Kidney (tissue), 14 donors: Measurements from ENCODE around the gene MED6. TPM values are rescaled to one million over a fixed set of nuclear protein-coding genes. Genes with fewer than 3 reads are reported as not detected.

Experiments
- DNase-seq, 5 donors: peaks; one replicate each; pipeline ENCODE4 v3.0.0-alpha.2; 2013 to 2020
- FAIRE-seq: peaks from 2 replicates; lab custom pipeline; 2012; peaks lifted over from hg19 to GRCh38; lab: Jason Lieb, UNC
- H3K27ac ChIP-seq, 2 donors: one replicate each; pipeline ENCODE4 v1.7.0; 2013; ENCODE audit warnings: low read depth in 2 of 2, low read length in 2 of 2, inconsistent platforms in 1 of 2
- H3K27me3 ChIP-seq: one replicate; pipeline ENCODE4 v1.7.1; 2013; ENCODE audit warnings: low read length, inconsistent platforms; ENCODE audit not compliant: control insufficient read depth, insufficient read depth
- H3K36me3 ChIP-seq, 3 donors: one replicate each; pipeline versions ENCODE4 v1.7.0 to v1.7.1; 2013; ENCODE audit warnings: low read length in 3 of 3, control low read depth in 1 of 3, inconsistent platforms in 1 of 3; ENCODE audit not compliant: insufficient read depth in 3 of 3, control insufficient read depth in 2 of 3
- H3K4me1 ChIP-seq, 3 donors: one replicate each; pipeline versions ENCODE4 v1.7.0 to v1.7.1; 2013; ENCODE audit warnings: low read length in 3 of 3, inconsistent platforms in 1 of 3, low read depth in 1 of 3; ENCODE audit not compliant: control insufficient read depth in 2 of 3, insufficient read depth in 2 of 3
- H3K4me3 ChIP-seq, 3 donors: one replicate each; pipeline versions ENCODE4 v1.7.0 to v1.8.1; 2013; ENCODE audit warnings: low read length in 3 of 3, control low read depth in 1 of 3, inconsistent platforms in 1 of 3
- H3K9ac ChIP-seq, 3 donors: one replicate each; pipeline versions ENCODE4 v1.7.0 to v1.7.1; 2013; ENCODE audit warnings: low read length in 3 of 3, control low read depth in 1 of 3, inconsistent platforms in 1 of 3
- H3K9me3 ChIP-seq, 3 donors: one replicate each; pipeline versions ENCODE4 v1.7.0 to v1.7.1; 2013; ENCODE audit warnings: low read length in 3 of 3, control low read depth in 1 of 3, inconsistent platforms in 1 of 3; ENCODE audit not compliant: control insufficient read depth in 2 of 3, insufficient read depth in 1 of 3
- CTCF ChIP-seq: IDR thresholded peaks from 3 replicates; pipeline ENCODE4 v1.5.1; 2012; ENCODE audit warnings: mild to moderate bottlenecking, moderate library complexity, borderline replicate concordance; ENCODE audit not compliant: insufficient read depth; ENCODE audit errors: extremely low read depth
- intact Hi-C: fragments of 100-400 bp; cut with DNase I; formaldehyde crosslinking; loops from one replicate; pipeline ENCODE4 v1.11.1; 2022
- polyA plus RNA-seq: library from polyadenylated mRNA; stranded (reverse); fragments of 350-450 nt; fragmentation: Illumina TruSeq; extraction: RNeasy Lipid Tissue Mini Kit (QIAGEN cat#74804); gene quantifications from one replicate; pipeline ENCODE4 v1.2.3, GENCODE V29; 2014; ENCODE audit warnings: low read depth, low replicate concordance; ENCODE audit not compliant: insufficient read depth
- total RNA-seq: library from RNA; stranded (reverse); fragmentation: NEBNext Ultra II Directional; extraction: Animal tissue kit (Norgen Biotek cat#: 25700); gene quantifications from one replicate; pipeline ENCODE4 v1.2.1, GENCODE V29; 2021
- donor health status: control.
- donor health status: control.
- donor health status: control.
- donor health status: control.
- donor health status: control.
- donor health status: DM: yes; HTN: yes; CAD: no.
- donor health status: Normal renal cell carcinoma (clear cell type).

Gene MED6
- total and polyA plus RNA-seq, 2 donors from 2014 or later, result 12.2 to 33.0 TPM

DNA sequence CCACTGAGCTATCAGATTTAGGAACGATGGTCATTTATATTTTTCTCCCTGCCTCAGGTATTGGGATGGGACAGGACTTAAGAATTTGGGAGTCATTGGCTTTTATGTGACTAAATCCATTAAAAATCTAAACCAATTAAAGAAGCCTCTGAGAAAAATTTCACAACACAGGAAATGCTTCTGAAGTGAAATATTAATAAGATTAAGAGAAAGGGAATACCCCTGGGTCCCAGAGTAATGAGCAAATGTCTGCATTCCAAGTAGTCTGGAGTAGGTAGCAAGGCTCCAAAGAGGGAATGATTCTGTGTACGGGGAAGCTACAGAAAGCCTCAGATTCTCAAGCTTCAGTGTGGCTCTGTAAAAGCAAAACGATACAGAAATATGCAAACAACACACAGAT lies 707 bp upstream of the MED6 start:
- TF ChIP-seq CTCF, result no peak
- intact Hi-C loops, result no loop called here
- H3K4me3 ChIP-seq, result peak overlapping the region; percentile 58 to 75 (median 75)
- DNase-seq (peak in 1 of 5 donors; percentile 30), FAIRE-seq (no peak)
- H3K4me1 ChIP-seq, result peaks cover 0 to 16% (median 6%) of the 10 kb centered on the region in 3 donors
- H3K27ac ChIP-seq, result no peak overlapping the region
- no peaks in the 10 kb centered on the region for H3K27me3 ChIP-seq
- H3K36me3 ChIP-seq, result peaks cover 0 to under 1% (median 0%) of the 10 kb centered on the region in 3 donors
- peak overlapping the region in 2 of 3 donors; percentile 43 to 65 for H3K9ac ChIP-seq
- H3K9me3 ChIP-seq, result no peaks in the 10 kb centered on the region

GRCh38 chr14:70599345-70599744 lies 1.1 kb downstream of the MED6 start:
- DNase-seq, result no peak
- Histone ChIP-seq H3K27ac (no peak overlapping the region), H3K9ac (peak overlapping the region in 1 of 3 donors; percentile 89), H3K9me3 (no peaks in the 10 kb centered on the region), H3K36me3 (peaks cover 2 to 16% (median 11%) of the 10 kb centered on the region in 3 donors), H3K27me3 (no peaks in the 10 kb centered on the region), H3K4me3 (peak overlapping the region; percentile 96 to 99 (median 98)), H3K4me1 (peaks cover 0 to 16% (median 6%) of the 10 kb centered on the region in 3 donors)
- no peak for FAIRE-seq
- intact Hi-C loops, result no loop called here
- TF ChIP-seq CTCF, result no peak

DNA sequence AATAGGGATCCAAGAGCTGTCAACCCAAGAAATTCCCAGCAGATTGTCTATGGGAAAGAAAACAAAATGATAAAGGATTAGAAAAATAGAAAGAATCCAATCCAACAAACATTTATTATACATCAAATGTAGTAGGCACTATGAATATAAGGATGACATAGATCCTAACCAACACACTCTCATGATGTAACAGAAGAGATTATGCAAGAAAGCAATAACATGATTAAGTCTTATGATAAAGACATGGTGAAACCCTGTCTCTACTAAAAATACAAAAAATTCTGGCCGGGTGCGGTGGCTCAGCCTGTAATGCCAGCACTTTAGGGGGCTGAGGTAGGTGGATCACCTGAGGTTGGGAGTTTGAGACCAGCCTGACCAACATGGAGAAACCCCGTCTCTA lies 2.7 kb downstream of the MED6 start:
- Histone ChIP-seq H3K4me3 (no peak overlapping the region), H3K9me3 (no peaks in the 10 kb centered on the region), H3K27me3 (no peaks in the 10 kb centered on the region), H3K36me3 (peaks cover 5 to 32% (median 26%) of the 10 kb centered on the region in 3 donors), H3K4me1 (peaks cover 0 to 16% (median 6%) of the 10 kb centered on the region in 3 donors), H3K27ac (no peak overlapping the region), H3K9ac (no peak overlapping the region)
- DNase-seq (no peak), FAIRE-seq (no peak)
- TF ChIP-seq CTCF, result no peak
- intact Hi-C loops, result no loop called here
